GM12878 (cell line): Measurements from ENCODE around the gene APBB1IP. TPM values are rescaled to one million over a fixed set of nuclear protein-coding genes. Genes with fewer than 3 reads are reported as not detected.
A peak's percentile ranks its signal among the peaks of the same experiment; 100 is the strongest.

Experiments
- CBX3 ChIP-seq: fragments of 200-600 bp; sonication (generic); IDR thresholded peaks from 2 replicates; pipeline ENCODE4 v1.6.1; 2016; ENCODE audit warnings: low read depth, borderline replicate concordance
- CEBPZ ChIP-seq: fragments of 150-350 bp; IDR thresholded peaks from 2 replicates; pipeline ENCODE4 v1.6.1; 2016; ENCODE audit warnings: low read depth, low read length
- CHD2 ChIP-seq: IDR thresholded peaks from 2 replicates; pipeline ENCODE4 v1.6.1; 2011; ENCODE audit warnings: low read depth, low read length, improper control_type of control experiment, borderline replicate concordance
- DPF2 ChIP-seq: fragments of 450-650 bp; IDR thresholded peaks from 2 replicates; pipeline ENCODE4 v1.6.1; 2017; ENCODE audit warnings: mild to moderate bottlenecking
- E2F4 ChIP-seq: IDR thresholded peaks from 2 replicates; pipeline ENCODE4 v1.6.1; 2012; ENCODE audit warnings: low read depth, low read length, improper control_type of control experiment
- E4F1 ChIP-seq: fragments of 450-650 bp; IDR thresholded peaks from 2 replicates; pipeline ENCODE4 v1.6.1; 2018; ENCODE audit warnings: borderline replicate concordance, mild to moderate bottlenecking; ENCODE audit not compliant: partially characterized antibody
- EZH2 ChIP-seq: IDR thresholded peaks from 2 replicates; pipeline ENCODE4 v1.6.1; 2012; ENCODE audit warnings: low read depth, mild to moderate bottlenecking, control low read depth, inconsistent platforms, low read length, borderline replicate concordance; ENCODE audit not compliant: control insufficient read depth
- GATAD2B ChIP-seq: fragments of 450-650 bp; conservative IDR thresholded peaks from 2 replicates; pipeline ENCODE4 v1.6.1; 2017; ENCODE audit warnings: low read depth, mild to moderate bottlenecking, moderate library complexity
- HDAC2 ChIP-seq: fragments of 200-600 bp; sonication (generic); IDR thresholded peaks from 2 replicates; pipeline ENCODE4 v1.6.1; 2017
- HDGF ChIP-seq: fragments of 450-650 bp; IDR thresholded peaks from 2 replicates; pipeline ENCODE4 v1.6.1; 2016; ENCODE audit warnings: antibody characterized with exemption
- MEF2A ChIP-seq: IDR thresholded peaks from 2 replicates; pipeline ENCODE4 v1.6.1; 2011; ENCODE audit warnings: low read depth, mild to moderate bottlenecking, low read length, moderate library complexity; ENCODE audit not compliant: insufficient read depth
- MTA2 ChIP-seq: fragments of 450-650 bp; IDR thresholded peaks from 2 replicates; pipeline ENCODE4 v1.6.1; 2016; ENCODE audit warnings: low read depth, mild to moderate bottlenecking, moderate library complexity
- NBN ChIP-seq: fragments of 450-650 bp; IDR thresholded peaks from 2 replicates; pipeline ENCODE4 v1.6.1; 2016
- NR2C1 ChIP-seq: fragments of 450-650 bp; IDR thresholded peaks from 2 replicates; pipeline ENCODE4 v1.6.1; 2017; ENCODE audit warnings: antibody characterized with exemption, mild to moderate bottlenecking, moderate library complexity
- NR2C2 ChIP-seq: IDR thresholded peaks from 2 replicates; pipeline ENCODE4 v1.6.1; 2011; ENCODE audit warnings: borderline replicate concordance, low read depth; ENCODE audit not compliant: control insufficient read depth, insufficient read length
- POLR2AphosphoS2 ChIP-seq: IDR thresholded peaks from 2 replicates; pipeline ENCODE4 v1.6.1; 2011; ENCODE audit warnings: low read depth, mild to moderate bottlenecking, low read length, improper control_type of control experiment, moderate library complexity
- REST ChIP-seq: IDR thresholded peaks from 2 replicates; pipeline ENCODE4 v1.6.1; 2012; ENCODE audit warnings: mild to moderate bottlenecking, low read depth, low read length
- SMC3 ChIP-seq: IDR thresholded peaks from 2 replicates; pipeline ENCODE4 v1.6.1; 2011; ENCODE audit warnings: low read length, improper control_type of control experiment, borderline replicate concordance
- STAT1 ChIP-seq: fragments of 450-650 bp; conservative IDR thresholded peaks from 2 replicates; pipeline ENCODE4 v1.6.1; 2014; ENCODE audit warnings: antibody characterized with exemption, mild to moderate bottlenecking
- STAT3 ChIP-seq: IDR thresholded peaks from 2 replicates; pipeline ENCODE4 v1.6.1; 2011; ENCODE audit warnings: low read depth, low read length, improper control_type of control experiment
- TARDBP ChIP-seq: IDR thresholded peaks from 2 replicates; pipeline ENCODE4 v1.6.1; 2016; ENCODE audit warnings: borderline replicate concordance
- WRNIP1 ChIP-seq: IDR thresholded peaks from 2 replicates; pipeline ENCODE4 v1.6.1; 2011; ENCODE audit warnings: low read depth, low read length, improper control_type of control experiment, borderline replicate concordance
- ZBED1 ChIP-seq: IDR thresholded peaks from 2 replicates; pipeline ENCODE4 v1.6.1; 2016; ENCODE audit warnings: borderline replicate concordance
- polyA plus RNA-seq, 11 experiments: library from polyadenylated mRNA; depleted of rRNA in 4 of 11; unstranded in 6 of 11; stranded (reverse) in 5 of 11; fragments of >200 nt; fragmentation: Nextera tagmentation in 4 of 11; fragmentation: Illumina TruSeq in 1 of 11; extraction: Ambion mirVana in 4 of 11; extraction: Trizol in 1 of 11; gene quantifications; 1 replicate in 1 of 11; 2 replicates in 10 of 11; pipeline versions ENCODE4 v1.2.1 to v1.2.3, GENCODE V29; 2011 to 2016; ENCODE audit warnings: inconsistent platforms in 2 of 11, missing spikeins in 2 of 11, low read depth in 1 of 11
- total RNA-seq, 4 experiments: library from RNA; depleted of rRNA in 3 of 4; stranded (reverse); fragments of >200 nt in 3 of 4; fragmentation: Illumina TruSeq in 1 of 4; extraction: Trizol in 1 of 4; gene quantifications; 2 replicates each; pipeline versions ENCODE4 v1.2.1 to v1.2.3, GENCODE V29; 2013 to 2021

Gene APBB1IP
- total and polyA plus RNA-seq, 10 of the 15 experiments (the other 5 are each of a cell fraction or from before 2014, with no cell fraction given) = 7.3 to 67.4 (median 19.9) TPM

GRCh38 chr10:26544932-26545331 is 106.8 kb downstream of the APBB1IP start (continued):
- TF ChIP-seq GATAD2B (no peak), STAT1 (no peak), MEF2A (no peak), TARDBP (no peak), DPF2 (no peak), STAT3 (no peak), HDAC2 (no peak), HDGF (no peak), ZBED1 (no peak), E4F1 (no peak), WRNIP1 (no peak), CEBPZ (no peak), NR2C2 (no peak), CHD2 (no peak), EZH2 (no peak), NR2C1 (no peak), REST (no peak), NBN (no peak), POLR2AphosphoS2 (no peak), MTA2 (peak; percentile 57), SMC3 (no peak), E2F4 (no peak), CBX3 (no peak)
